NCI-H748 (cell line): Measurements from ENCODE around the gene GCH1.

Experiments used
- DNase-seq: peaks from one replicate; lab custom pipeline; 2025; ENCODE audit not compliant: unreplicated experiment; lab: John Stamatoyannopoulos, UW

The GCH1 gene

GRCh38 chr14:54829486-54830224 is 73.0 kb downstream of the GCH1 start:
- no peak for DNase-seq

DNA sequence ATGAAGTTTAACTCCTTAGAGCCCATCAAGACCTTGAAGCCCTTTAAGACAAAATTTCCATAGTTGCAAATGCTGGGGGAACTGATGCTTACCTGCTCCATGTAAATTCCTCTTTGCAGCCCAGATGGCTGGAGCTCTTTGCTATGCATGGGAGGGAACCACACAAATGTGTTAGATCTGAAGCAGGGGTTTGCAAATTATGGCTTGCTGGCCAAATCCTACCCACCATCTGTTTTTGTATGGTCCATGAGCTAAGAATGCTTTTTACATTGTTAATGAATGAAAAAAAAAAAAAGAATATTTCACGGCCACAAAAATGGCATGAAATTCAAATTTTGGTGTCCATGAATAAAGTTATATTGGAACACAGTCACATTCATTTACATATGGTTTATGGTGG is 74.6 kb downstream of the GCH1 start:
- no peak for DNase-seq

DNA sequence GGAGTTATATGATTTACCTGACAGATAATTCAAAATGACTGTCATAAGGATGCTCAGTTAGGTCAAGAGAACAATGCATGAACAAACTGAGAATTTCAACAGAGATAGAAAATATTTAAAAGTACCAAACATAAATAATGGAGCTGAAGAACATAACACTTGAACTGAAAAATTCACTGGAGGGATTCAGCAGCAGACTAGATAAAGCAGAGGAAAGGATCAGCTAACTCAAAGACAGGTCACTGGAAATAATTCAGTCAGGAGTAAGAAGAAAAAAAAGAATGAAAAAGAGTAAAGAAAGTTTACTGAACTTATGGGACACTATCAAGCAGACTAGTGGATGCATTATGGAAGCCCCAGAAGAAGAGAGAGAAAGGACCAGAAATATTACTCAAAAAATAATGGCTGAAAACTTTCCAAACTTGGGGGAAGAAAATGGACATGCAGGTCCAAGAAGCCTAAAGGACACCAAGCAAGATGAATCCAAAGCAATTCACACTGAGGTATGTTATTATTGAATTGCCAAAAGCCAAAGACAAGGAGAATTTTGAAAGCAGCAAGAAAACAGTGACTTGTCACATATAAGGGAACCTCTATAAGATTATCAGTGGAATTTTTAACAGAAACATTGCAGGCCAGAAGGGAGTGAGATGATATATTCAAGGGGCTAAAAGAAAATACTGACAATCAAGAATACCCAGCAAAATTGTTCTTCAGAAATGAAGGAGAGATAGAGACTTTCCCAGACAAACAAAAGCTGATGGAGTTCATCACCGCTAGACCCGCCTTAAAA is 78.7 kb downstream of the GCH1 start:
- DNase-seq = no peak

GRCh38 chr14:54822685-54823084 is 79.9 kb downstream of the GCH1 start:
- no peak for DNase-seq

DNA sequence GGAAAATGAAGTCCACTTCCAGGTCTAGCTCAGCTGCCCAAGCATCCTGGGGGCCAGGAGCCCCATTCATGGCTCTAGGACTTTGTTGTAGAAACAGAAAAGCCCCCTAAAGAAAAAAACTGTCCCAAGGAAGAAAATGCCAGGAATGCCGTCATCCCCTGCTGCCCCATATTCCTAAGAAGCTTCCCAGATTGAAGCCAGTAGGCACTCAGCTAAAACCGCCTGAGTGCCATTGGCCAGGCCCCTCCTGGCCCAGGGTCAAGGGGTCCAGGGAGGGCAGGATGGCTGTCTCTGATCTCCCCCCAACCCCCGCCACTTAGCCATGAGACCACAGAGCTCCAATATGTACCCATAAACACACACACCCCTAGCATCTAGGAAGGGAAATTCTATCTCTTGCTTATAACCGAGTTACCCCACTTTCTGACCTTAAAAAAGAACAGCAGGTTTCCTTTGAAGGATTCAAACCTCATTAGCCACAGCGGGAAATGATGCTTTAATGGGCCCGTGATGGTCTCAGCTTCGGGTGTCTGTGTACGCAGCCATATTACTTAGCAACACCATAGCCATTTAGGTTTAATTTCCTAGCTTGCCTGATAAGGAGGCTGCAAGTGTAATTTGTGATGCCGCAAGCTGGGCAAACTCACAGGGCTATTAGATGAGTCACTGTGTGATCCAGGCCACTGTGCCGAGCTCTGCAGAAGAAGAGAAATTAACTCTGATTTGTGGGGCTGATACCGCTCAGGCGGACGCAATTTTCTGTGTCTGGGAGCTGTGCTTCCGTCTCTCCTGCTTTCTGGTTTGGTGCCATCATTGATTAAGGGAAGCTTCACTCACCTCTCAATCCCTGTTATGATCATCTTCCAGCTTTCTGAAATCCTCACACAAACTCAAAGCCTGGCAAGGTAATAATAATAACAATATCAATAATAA is 84.2 kb downstream of the GCH1 start:
- DNase-seq = peak; percentile 98

DNA sequence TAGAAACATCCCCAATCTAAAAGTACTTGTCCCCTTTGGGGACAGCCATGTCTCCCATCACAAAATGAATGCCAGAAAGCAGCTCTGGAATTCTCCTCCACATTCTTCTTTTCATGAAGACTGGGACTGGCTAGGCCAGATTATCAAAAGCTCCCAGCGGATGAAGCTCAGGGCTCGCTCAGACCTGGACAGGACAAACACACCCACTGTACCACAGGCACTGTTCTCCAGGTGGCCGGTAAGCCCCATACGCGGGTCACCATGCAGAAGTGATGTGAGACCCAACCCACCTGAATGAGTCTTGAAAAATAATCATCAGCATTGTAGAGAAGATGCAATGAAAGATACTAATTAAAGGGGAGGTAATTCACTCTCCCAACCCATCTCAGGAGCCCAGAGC is 85.1 kb downstream of the GCH1 start:
- no peak for DNase-seq

GRCh38 chr14:54816450-54816849 is 86.2 kb downstream of the GCH1 start:
- DNase-seq = no peak

- DNase-seq = no peak
Observed at GRCh38 chr14:54815515-54815914, 87.1 kb downstream of the GCH1 start.

GRCh38 chr14:54815016-54815415 is 87.6 kb downstream of the GCH1 start:
- DNase-seq = no peak

DNA sequence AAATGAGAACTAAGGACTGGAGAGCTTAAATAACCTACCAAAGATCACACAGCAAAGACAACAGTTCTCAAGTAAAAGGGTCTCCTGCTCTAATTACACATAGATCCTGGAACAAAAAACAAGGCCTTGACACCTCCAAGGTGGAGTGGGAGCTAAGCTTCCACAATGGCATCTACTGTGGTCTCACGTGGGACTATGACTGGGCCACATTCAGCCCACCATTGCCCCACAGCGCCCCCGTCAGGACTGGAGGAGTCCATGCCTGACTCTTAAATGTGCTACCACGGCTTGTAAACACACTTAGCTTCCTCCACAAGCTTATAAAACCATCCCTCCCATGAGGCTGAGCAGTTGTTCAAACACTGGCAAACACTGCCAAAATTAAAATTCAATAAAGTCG is 88.5 kb downstream of the GCH1 start:
- DNase-seq = peak; percentile 30

DNA sequence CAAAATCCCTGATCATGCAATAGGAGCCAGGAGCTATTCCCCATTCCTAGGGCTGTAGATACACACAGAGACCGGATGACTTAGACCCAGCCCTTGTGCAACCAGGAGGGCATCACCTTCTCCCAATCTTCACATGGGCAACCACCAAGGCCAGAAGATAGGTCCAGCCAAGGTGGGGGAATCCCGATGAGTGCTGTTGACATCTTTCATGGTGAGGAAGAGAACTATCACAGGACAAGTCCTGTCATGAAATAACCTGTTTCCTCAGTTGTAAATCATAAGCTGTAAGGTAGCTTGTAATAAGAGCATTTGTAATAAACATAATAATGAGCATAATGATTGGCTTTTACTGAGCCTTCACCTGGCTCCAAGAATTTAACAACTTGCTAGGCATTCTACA is 89.5 kb downstream of the GCH1 start:
- DNase-seq = no peak

DNA sequence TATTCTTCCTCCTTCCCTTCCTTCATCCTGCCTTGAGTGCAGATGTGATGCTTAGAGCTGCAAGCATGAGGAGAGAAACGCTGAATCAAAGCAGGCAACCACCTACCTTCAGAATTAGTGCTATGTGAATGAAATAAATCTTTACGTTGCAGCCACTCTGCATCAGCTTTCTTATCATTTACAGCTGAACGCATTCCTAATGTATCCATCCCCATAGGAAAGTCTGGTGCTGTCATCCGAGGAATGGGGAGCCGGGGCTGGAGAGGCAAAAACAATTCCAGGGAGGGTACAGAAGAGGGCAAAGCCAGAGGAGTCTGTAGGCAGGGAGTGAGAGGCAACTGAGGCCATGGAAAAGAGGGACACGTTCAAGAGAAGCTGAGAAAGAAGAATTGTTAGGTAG is 90.0 kb downstream of the GCH1 start:
- no peak for DNase-seq

DNA sequence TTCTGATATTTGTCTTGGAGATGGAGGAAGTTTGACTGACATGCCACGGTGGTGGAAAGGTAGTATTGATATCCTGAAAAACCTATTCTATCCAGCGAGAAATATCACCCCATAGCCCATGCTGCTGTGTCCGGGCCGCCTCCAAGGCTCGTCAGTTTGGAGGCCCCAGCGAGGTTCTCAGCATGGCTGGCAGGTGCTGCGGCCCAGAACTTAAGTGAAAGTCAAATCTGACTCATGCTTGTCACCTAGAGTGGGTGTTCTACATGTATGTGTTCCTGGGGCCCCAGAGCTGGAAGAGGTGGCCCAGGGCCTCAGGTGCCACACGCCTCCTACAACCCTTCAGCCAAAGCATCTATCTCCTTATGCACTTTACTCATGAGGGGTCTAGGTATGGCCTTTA is 92.9 kb downstream of the GCH1 start:
- DNase-seq = no peak

GRCh38 chr14:54808326-54809161 is 94.1 kb downstream of the GCH1 start:
- no peak for DNase-seq

GRCh38 chr14:54807881-54808280 is 94.7 kb downstream of the GCH1 start:
- DNase-seq = no peak

DNA sequence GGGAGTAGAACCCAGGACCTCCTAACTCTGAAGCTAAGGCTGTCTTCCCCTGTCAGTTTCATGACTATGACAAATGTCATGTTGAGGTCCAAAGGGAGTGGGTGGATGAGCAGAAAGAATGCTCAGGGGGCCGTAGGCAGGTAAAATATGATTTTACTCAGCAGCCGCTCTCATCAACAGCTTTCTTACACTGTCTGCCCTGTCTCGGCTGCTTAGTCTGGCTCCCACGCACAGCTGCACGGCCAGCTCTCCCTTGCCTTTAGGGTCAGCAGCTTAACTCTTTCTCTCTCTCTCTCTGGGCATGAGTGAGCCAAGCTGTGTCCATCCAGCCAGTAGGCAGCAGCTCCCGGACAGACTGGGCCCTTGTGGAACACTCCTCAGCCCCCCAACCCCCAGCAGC is 95.2 kb downstream of the GCH1 start:
- DNase-seq = no peak

DNA sequence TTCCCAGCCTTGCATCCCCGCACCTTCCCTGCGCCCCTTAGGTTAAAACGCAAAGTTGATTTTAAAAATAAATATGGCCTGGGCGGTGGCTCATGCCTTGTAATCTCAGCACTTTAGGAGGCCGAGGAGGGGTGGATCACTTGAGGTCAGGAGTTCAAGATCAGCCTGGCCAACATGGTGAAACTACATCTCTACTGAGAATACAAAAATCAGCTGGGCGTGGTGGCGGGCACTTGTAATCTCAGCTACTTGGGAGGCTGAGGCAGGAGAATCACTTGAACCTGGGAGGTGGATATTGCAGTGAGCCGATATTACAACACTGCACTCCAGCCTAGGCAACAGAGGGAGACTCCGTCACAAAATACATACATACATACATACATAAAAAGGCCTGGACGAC is 96.0 kb downstream of the GCH1 start:
- no peak for DNase-seq

- peak; percentile 79 for DNase-seq
Observed at GRCh38 chr14:54805445-54806322, 96.9 kb downstream of the GCH1 start.

- no peak for DNase-seq
Observed at GRCh38 chr14:54805070-54805444, 97.6 kb downstream of the GCH1 start.
